Measurements from ENCODE around the gene GCAT. TPM values are rescaled to one million over a fixed set of nuclear protein-coding genes. Genes with fewer than 3 reads are reported as not detected.

Gene GCAT
- total RNA-seq, 1 experiment from 2014 or later = 32.3 TPM

DNA sequence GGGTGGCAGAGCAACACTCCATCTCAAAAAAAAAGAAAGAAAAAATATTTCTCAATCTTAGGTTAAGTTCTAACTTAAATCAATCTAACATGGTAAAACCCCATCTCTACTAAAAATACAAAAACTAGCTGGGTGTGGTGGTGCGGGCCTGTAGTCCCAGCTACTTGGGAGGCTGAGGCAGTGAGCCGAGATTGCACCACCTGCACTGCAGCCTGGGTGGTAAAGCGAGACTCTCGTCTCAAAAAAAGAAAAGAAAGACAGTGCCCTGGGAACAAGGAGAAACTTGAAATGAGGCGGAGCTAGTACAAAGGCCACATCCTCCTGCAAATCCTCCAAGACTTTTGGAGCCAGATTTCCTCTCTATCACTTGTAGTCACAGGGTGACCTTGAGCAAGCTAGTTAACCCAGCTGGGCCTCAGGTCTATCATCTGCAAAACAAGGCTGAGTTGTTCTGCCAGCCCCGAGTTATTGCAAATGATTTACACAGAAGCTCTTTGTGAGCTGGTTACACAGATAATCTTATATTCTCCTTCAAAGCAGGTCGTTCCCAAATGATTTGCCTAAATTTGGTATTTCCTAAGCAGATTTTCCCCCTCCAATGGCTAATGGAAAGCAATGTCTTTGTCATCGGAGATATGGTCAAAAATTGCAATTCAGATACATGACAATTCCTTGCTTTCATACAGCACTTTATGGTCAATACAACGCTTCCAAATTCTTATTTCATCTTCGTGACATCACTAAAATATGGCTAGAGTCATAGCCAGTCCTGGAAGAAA, 34.5 kb downstream of the GCAT start:
- Histone ChIP-seq H3F3A (ENCODE audit: insufficient read depth, low read depth) (peaks cover 45% of the 10 kb centered on the region), H3K79me2 (ENCODE audit: low read depth) (peaks cover 28% of the 10 kb centered on the region), H3K27ac (no peak overlapping the region), H3K9me2 (ENCODE audit: insufficient read depth) (no peaks in the 10 kb centered on the region), H3K4me2 (peak overlapping the region; percentile 90), H3K4me1 (replicated peaks; ENCODE audit: insufficient read depth) (peaks cover 13% of the 10 kb centered on the region), H4K20me1 (ENCODE audit: insufficient read depth) (peaks cover 9% of the 10 kb centered on the region; the same call in 1 of the 2 replicates), H3K36me3 (ENCODE audit: low read depth) (no peaks in the 10 kb centered on the region), H3K9me3 (ENCODE audit: insufficient read depth, low read depth) (peaks cover 4% of the 10 kb centered on the region; the same call in 1 of the 2 replicates), H3K4me3 (peak overlapping the region; percentile 92; the same call in 1 of the 2 replicates), H2AFZ (no peak overlapping the region), H3K27me3 (ENCODE audit: insufficient read depth, low read depth) (no peaks in the 10 kb centered on the region)
- no peak for DNase-seq
- TF ChIP-seq, protein P1, sequence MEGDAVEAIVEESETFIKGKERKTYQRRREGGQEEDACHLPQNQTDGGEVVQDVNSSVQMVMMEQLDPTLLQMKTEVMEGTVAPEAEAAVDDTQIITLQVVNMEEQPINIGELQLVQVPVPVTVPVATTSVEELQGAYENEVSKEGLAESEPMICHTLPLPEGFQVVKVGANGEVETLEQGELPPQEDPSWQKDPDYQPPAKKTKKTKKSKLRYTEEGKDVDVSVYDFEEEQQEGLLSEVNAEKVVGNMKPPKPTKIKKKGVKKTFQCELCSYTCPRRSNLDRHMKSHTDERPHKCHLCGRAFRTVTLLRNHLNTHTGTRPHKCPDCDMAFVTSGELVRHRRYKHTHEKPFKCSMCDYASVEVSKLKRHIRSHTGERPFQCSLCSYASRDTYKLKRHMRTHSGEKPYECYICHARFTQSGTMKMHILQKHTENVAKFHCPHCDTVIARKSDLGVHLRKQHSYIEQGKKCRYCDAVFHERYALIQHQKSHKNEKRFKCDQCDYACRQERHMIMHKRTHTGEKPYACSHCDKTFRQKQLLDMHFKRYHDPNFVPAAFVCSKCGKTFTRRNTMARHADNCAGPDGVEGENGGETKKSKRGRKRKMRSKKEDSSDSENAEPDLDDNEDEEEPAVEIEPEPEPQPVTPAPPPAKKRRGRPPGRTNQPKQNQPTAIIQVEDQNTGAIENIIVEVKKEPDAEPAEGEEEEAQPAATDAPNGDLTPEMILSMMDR (conservative IDR thresholded peaks at IDR 0.05) = no peak
- TF ChIP-seq EZH2 (IDR thresholded peaks at IDR 0.05; ENCODE audit: low read depth) = no peak
- no TSS peak for BruUV-seq (replicated peaks)
- POLR2A ChIA-PET (ENCODE audit: unreplicated experiment) = interaction anchor here (0.6 kb wide), 1 partner anchor 57 kb away, joined by 6 read pairs; no protein-coding TSS in a partner anchor
- intact Hi-C loops (cut with micrococcal nuclease; ENCODE audit: unreplicated experiment) = loop anchor here (5.0 to 10.0 kb wide), 3 partner anchors 35 to 297 kb away; partner anchors contain the start of genes C22orf23, GCAT and POLR2F
- CTCF ChIA-PET = no interaction called here

DNA sequence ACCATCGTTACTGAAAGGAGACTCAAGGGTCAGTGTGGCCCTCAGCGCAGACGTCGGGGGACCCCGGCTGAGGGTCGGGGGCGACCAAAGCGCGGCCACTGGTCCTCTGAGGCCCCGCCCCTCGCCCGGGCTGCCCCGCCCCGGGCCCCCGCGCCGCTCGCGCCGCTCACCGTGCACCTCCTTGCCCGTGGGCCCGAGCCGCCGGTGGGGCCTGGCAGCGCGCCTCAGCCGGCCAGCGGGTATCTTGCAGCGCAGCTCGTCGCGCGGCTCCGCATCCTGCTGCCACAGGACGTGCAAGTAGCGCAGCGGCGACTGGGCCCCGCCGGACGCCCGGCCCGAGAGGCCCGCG, 36.0 kb downstream of the GCAT start:
- BruUV-seq (replicated peaks) = no TSS peak
- Histone ChIP-seq H3K27me3 (ENCODE audit: insufficient read depth, low read depth) (no peaks in the 10 kb centered on the region), H3K9me3 (ENCODE audit: insufficient read depth, low read depth) (peaks cover 4% of the 10 kb centered on the region; the same call in 1 of the 2 replicates), H3K4me1 (replicated peaks; ENCODE audit: insufficient read depth) (peaks cover 23% of the 10 kb centered on the region), H3K36me3 (ENCODE audit: low read depth) (no peaks in the 10 kb centered on the region), H4K20me1 (ENCODE audit: insufficient read depth) (peaks cover 9% of the 10 kb centered on the region; the same call in 1 of the 2 replicates), H2AFZ (peak overlapping the region; percentile 82), H3F3A (ENCODE audit: insufficient read depth, low read depth) (peaks cover 50% of the 10 kb centered on the region), H3K9me2 (ENCODE audit: insufficient read depth) (no peaks in the 10 kb centered on the region), H3K4me3 (peak overlapping the region; percentile 92), H3K27ac (peak overlapping the region; percentile 35), H3K4me2 (peak overlapping the region; percentile 90), H3K79me2 (ENCODE audit: low read depth) (peaks cover 44% of the 10 kb centered on the region)
- ChIA-PET CTCF (interaction anchor here (0.5 to 1.7 kb wide), 4 partner anchors 26 to 260 kb away, joined by 3 to 10 read pairs (median 4); partner anchors contain the start of gene GGA1), POLR2A (ENCODE audit: unreplicated experiment) (interaction anchor here (0.5 to 0.8 kb wide), 11 partner anchors 21 to 1478 kb away, joined by 3 to 13 read pairs (median 5); partner anchors contain the start of genes GCAT and LGALS1)
- intact Hi-C loops (cut with micrococcal nuclease; ENCODE audit: unreplicated experiment) = loop anchor here (5.0 to 10.0 kb wide), 3 partner anchors 36 to 299 kb away; partner anchors contain the start of genes C22orf23, GCAT and POLR2F
- peak in 1 of 2 experiments; percentile 46 for DNase-seq
- no peak for TF ChIP-seq EZH2 (IDR thresholded peaks at IDR 0.05; ENCODE audit: low read depth)
- TF ChIP-seq, protein P1 (conservative IDR thresholded peaks at IDR 0.05) = no peak

DNA sequence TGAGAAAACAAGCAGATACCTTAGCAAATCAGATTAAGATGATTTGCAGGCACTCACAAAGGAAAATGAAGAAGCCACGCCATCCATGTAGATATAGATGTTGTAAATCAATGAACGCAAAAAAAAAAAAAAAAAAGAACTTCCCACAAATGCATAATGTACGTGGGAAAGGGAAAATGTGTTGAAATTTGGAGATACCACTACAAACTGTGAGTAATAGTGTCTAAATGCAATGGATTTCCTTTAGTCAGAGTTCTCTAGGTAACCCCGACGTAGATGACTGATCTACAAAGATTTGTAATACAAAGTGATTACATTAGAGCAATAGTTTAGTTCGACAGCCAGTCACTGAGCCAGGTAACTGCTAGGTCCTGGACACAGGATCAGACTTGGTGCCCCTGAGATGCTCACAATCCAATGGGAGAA, 37.2 kb downstream of the GCAT start:
- DNase-seq = no peak
- Histone ChIP-seq H3K4me1 (replicated peaks; ENCODE audit: insufficient read depth) (peaks cover 23% of the 10 kb centered on the region), H3K27me3 (ENCODE audit: insufficient read depth, low read depth) (no peaks in the 10 kb centered on the region), H3K27ac (peak overlapping the region; percentile 70), H3K9me2 (ENCODE audit: insufficient read depth) (no peaks in the 10 kb centered on the region), H3K4me2 (peak overlapping the region; percentile 60), H3F3A (ENCODE audit: insufficient read depth, low read depth) (peaks cover 57% of the 10 kb centered on the region), H4K20me1 (ENCODE audit: insufficient read depth) (peaks cover 9% of the 10 kb centered on the region; the same call in 1 of the 2 replicates), H3K4me3 (peak overlapping the region; percentile 92), H3K36me3 (ENCODE audit: low read depth) (no peaks in the 10 kb centered on the region), H3K79me2 (ENCODE audit: low read depth) (peaks cover 53% of the 10 kb centered on the region), H3K9me3 (ENCODE audit: insufficient read depth, low read depth) (peaks cover 4% of the 10 kb centered on the region; the same call in 1 of the 2 replicates), H2AFZ (peak overlapping the region; percentile 52)
- POLR2A ChIA-PET (ENCODE audit: unreplicated experiment) = interaction anchor here (0.6 kb wide), 1 partner anchor 42 kb away, joined by 4 read pairs; no protein-coding TSS in a partner anchor
- CTCF ChIA-PET = interaction anchor here (1.6 to 1.7 kb wide), 2 partner anchors 27 to 43 kb away, joined by 5 to 10 read pairs; no protein-coding TSS in a partner anchor
- intact Hi-C loops (cut with micrococcal nuclease; ENCODE audit: unreplicated experiment) = loop anchor here (5.0 to 10.0 kb wide), 3 partner anchors 38 to 300 kb away; partner anchors contain the start of genes C22orf23, GCAT and POLR2F
- no peak for TF ChIP-seq EZH2 (IDR thresholded peaks at IDR 0.05; ENCODE audit: low read depth)
- TF ChIP-seq, protein P1 (conservative IDR thresholded peaks at IDR 0.05) = no peak
- BruUV-seq (replicated peaks) = TSS peak; percentile 8

All from PC-9 (cell line).